NCI-H774 (cell line): ENCODE data around the gene NTN3.

ENCODE experiments used
- DNase-seq: peaks from one replicate; lab custom pipeline; 2025; lab: John Stamatoyannopoulos, UW

NTN3 gene

GRCh38 chr16:2514333-2515179, 43.5 kb downstream of the NTN3 start:
- DNase-seq, result no peak

- DNase-seq, result no peak
Measured at GRCh38 chr16:2515180-2515851, 44.2 kb downstream of the NTN3 start.

- no peak for DNase-seq
Measured at GRCh38 chr16:2516391-2517240, 45.5 kb downstream of the NTN3 start.

- DNase-seq, result no peak
Measured at GRCh38 chr16:2517954-2518605, 47.0 kb downstream of the NTN3 start.

GRCh38 chr16:2518823-2519710, 48.0 kb downstream of the NTN3 start:
- no peak for DNase-seq

- no peak for DNase-seq
Measured at GRCh38 chr16:2519711-2520080, 48.6 kb downstream of the NTN3 start.

- DNase-seq, result peak; percentile 65
Measured at GRCh38 chr16:2520097-2520783, 49.1 kb downstream of the NTN3 start, which contains the start of gene AMDHD2. Gene AMDHD2, plus strand, starts transcription at chr16:2520371. Its CDS starts 88 bp downstream, at chr16:2520459.

GRCh38 chr16:2520784-2521531, 49.9 kb downstream of the NTN3 start:
- no peak for DNase-seq
